ENCODE results near the gene BMP2K. TPM values are rescaled to one million over a fixed set of nuclear protein-coding genes. Genes with fewer than 3 reads are reported as not detected.

The BMP2K gene
- total and polyA plus RNA-seq, 2 of the 8 experiments (the other 6 are each of a cell fraction or from before 2014, with no cell fraction given), result 15.6 to 24.1 TPM

GRCh38 chr4:78776729-78777575, 802 bp downstream of the BMP2K start (continued):
- TF ChIP-seq CHD1 (IDR thresholded peaks at IDR 0.05; ENCODE audit: low read depth, low read length) (no peak), KDM4A (IDR thresholded peaks at IDR 0.05; ENCODE audit: low read depth, low read length, severe bottlenecking) (peak; percentile 35), SAP30 (IDR thresholded peaks at IDR 0.05; ENCODE audit: insufficient read depth, insufficient replicate concordance, low read length) (peak; percentile 89)
